ENCODE measurements around the gene INSYN2A.

- TF ChIP-seq, protein P1, sequence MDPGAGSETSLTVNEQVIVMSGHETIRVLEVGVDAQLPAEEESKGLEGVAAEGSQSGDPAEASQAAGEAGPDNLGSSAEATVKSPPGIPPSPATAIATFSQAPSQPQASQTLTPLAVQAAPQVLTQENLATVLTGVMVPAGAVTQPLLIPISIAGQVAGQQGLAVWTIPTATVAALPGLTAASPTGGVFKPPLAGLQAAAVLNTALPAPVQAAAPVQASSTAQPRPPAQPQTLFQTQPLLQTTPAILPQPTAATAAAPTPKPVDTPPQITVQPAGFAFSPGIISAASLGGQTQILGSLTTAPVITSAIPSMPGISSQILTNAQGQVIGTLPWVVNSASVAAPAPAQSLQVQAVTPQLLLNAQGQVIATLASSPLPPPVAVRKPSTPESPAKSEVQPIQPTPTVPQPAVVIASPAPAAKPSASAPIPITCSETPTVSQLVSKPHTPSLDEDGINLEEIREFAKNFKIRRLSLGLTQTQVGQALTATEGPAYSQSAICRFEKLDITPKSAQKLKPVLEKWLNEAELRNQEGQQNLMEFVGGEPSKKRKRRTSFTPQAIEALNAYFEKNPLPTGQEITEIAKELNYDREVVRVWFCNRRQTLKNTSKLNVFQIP (CRISPR knock-in tag; IDR thresholded peaks at IDR 0.05; ENCODE audit: borderline replicate concordance, low read depth), result no peak
- TF ChIP-seq ZFP3 (CRISPR knock-in tag; IDR thresholded peaks at IDR 0.05) (no peak), ZNF70 (CRISPR knock-in tag; IDR thresholded peaks at IDR 0.05) (no peak), TSHZ2 (CRISPR knock-in tag; IDR thresholded peaks at IDR 0.05) (no peak), ARNTL (CRISPR knock-in tag; IDR thresholded peaks at IDR 0.05; ENCODE audit: borderline replicate concordance, low read depth) (no peak), RARB (CRISPR knock-in tag; IDR thresholded peaks at IDR 0.05) (no peak), PATZ1 (CRISPR knock-in tag; IDR thresholded peaks at IDR 0.05; ENCODE audit: borderline replicate concordance) (no peak), SNAI2 (CRISPR knock-in tag; IDR thresholded peaks at IDR 0.05) (no peak), TCF4 (CRISPR knock-in tag; IDR thresholded peaks at IDR 0.05; ENCODE audit: borderline replicate concordance) (no peak), PPARA (CRISPR knock-in tag; IDR thresholded peaks at IDR 0.05; ENCODE audit: borderline replicate concordance) (no peak), ESRRG (CRISPR knock-in tag; IDR thresholded peaks at IDR 0.05) (no peak)
- TF ChIP-seq, protein P2, sequence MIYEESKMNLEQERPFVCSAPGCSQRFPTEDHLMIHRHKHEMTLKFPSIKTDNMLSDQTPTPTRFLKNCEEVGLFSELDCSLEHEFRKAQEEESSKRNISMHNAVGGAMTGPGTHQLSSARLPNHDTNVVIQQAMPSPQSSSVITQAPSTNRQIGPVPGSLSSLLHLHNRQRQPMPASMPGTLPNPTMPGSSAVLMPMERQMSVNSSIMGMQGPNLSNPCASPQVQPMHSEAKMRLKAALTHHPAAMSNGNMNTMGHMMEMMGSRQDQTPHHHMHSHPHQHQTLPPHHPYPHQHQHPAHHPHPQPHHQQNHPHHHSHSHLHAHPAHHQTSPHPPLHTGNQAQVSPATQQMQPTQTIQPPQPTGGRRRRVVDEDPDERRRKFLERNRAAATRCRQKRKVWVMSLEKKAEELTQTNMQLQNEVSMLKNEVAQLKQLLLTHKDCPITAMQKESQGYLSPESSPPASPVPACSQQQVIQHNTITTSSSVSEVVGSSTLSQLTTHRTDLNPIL (CRISPR knock-in tag; IDR thresholded peaks at IDR 0.05; ENCODE audit: low read depth), result no peak
These were observed 41.4 kb downstream of the INSYN2A start for GRCh38 chr10:127154831-127155620.
